LNCaP clone FGC (cell line): ENCODE data around the gene HMG20A.

ENCODE experiments used
- DNase-seq: peaks from one replicate; pipeline ENCODE4 v3.0.0-alpha.2; 2011; ENCODE audit warnings: low read depth
- H3K4me3 ChIP-seq: 2 replicates; pipeline ENCODE4 v1.5.1; 2011; ENCODE audit warnings: mild to moderate bottlenecking, low read depth, low read length, control low read depth
- CTCF ChIP-seq: IDR thresholded peaks from 2 replicates; pipeline ENCODE4 v1.5.1; 2012; ENCODE audit warnings: mild to moderate bottlenecking; ENCODE audit not compliant: control insufficient read depth, insufficient read depth; ENCODE audit errors: extremely low read depth

The HMG20A gene

GRCh38 chr15:77475001-77475400 is 54.3 kb downstream of the HMG20A start:
- H3K4me3 ChIP-seq = no peak overlapping the region
- DNase-seq = no peak
- no peak for TF ChIP-seq CTCF

DNA sequence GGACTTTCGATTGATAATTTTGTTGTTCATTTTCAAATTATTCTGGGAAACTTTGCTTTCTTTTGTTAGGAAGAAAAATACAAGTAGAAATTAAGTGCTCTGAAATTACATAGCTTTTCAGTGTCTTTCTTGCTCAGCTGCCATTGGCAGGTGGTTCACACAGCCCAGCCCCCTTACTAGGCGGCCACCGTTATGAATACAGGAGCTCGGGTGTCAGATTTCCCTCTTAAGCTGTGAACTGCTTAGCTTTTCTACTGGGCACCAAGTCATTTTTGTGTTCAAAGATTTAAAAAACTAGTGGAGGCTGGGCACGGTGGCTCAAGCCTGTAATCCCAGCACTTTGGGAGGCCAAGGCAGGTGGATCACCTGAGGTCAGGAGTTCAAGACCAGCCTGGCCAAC is 55.2 kb downstream of the HMG20A start:
- DNase-seq = no peak
- no peak for TF ChIP-seq CTCF
- no peak overlapping the region for H3K4me3 ChIP-seq

GRCh38 chr15:77476995-77477394 is 56.3 kb downstream of the HMG20A start:
- no peak for DNase-seq
- no peak overlapping the region for H3K4me3 ChIP-seq
- TF ChIP-seq CTCF = no peak

DNA sequence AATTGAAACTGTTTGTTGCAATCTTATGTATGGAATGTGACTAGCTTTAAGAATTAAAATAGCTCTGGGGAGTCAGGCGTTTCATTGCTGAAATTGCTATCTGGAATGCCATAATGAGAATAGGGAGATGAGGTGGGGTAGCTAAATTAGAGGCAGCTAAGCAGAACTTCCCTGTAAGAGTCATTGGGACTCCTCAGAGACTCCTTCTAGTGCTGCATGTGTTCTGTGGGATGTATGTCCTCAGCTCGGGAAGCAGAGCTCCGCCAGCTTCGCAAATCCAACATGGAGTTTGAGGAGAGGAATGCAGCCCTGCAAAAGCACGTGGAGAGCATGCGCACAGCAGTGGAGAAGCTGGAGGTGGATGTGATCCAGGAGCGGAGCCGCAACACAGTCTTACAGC is 57.4 kb downstream of the HMG20A start:
- no peak overlapping the region for H3K4me3 ChIP-seq
- DNase-seq = no peak
- TF ChIP-seq CTCF = no peak

GRCh38 chr15:77479015-77479414 is 58.3 kb downstream of the HMG20A start:
- TF ChIP-seq CTCF = no peak
- H3K4me3 ChIP-seq = no peak overlapping the region
- no peak for DNase-seq

- no peak overlapping the region for H3K4me3 ChIP-seq
- no peak for TF ChIP-seq CTCF
- no peak for DNase-seq
Observed at GRCh38 chr15:77480859-77481633, 60.4 kb downstream of the HMG20A start.

DNA sequence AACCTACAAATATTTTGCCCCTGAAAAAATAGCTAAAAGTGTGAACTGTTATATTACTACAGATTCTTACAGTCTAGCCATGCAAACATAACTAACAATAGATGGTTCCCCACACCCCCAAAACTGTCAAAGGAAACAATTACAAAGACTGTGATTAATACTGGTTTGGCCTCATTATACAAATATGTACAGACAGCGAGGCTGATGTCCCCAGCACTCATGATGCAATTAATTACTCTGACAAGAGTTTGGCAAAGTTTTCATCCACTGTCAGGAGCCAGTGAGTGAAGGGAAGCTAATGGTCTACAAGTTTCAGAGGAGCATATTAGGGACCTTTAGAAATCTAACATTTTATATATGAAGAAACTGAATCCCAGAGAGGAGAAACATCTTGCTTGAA is 61.0 kb downstream of the HMG20A start:
- H3K4me3 ChIP-seq = no peak overlapping the region
- DNase-seq = no peak
- no peak for TF ChIP-seq CTCF
